Measurements from ENCODE around the gene CAMK4. TPM values are rescaled to one million over a fixed set of nuclear protein-coding genes. Genes with fewer than 3 reads are reported as not detected.
A peak's percentile ranks its signal among the peaks of the same experiment; 100 is the strongest.

The CAMK4 gene
- total RNA-seq, 1 experiment from 2014 or later = 10.2 TPM

GRCh38 chr5:111387361-111387760 lies 163.2 kb downstream of the CAMK4 start:
- no peaks in the 10 kb centered on the region for H3K79me2 ChIP-seq (ENCODE audit: insufficient read depth, low read length)
- no peak overlapping the region for H3K4me2 ChIP-seq (ENCODE audit: low read length)
- intact Hi-C loops (cut with micrococcal nuclease) = no loop called here
- H2AFZ ChIP-seq (ENCODE audit: low read depth, low read length, poor library complexity, severe bottlenecking) = no peak overlapping the region
- no peak overlapping the region for H3K27ac ChIP-seq (ENCODE audit: low read depth, low read length)
- H4K20me1 ChIP-seq (ENCODE audit: insufficient read depth) = no peaks in the 10 kb centered on the region
- ATAC-seq = no peak
- RAD21 ChIA-PET (ENCODE audit: low non-redundant PET in 1 of 2, low total read pairs in 2 of 2, uncharacterized antibody in 2 of 2, unreplicated experiment in 2 of 2) = no interaction called here
- H3K36me3 ChIP-seq (ENCODE audit: control insufficient read depth in 1 of 2, insufficient read depth in 2 of 2, low read length in 2 of 2) = no peaks in the 10 kb centered on the region
- no peaks in the 10 kb centered on the region for H3K9me2 ChIP-seq (ENCODE audit: insufficient read depth)
- POLR2A ChIA-PET = no interaction called here
- H3K9ac ChIP-seq (ENCODE audit: low read length) = no peak overlapping the region
- no peaks in the 10 kb centered on the region for H3K9me3 ChIP-seq (ENCODE audit: control insufficient read depth in 1 of 2, insufficient read depth in 1 of 2, low read depth in 1 of 2, low read length in 2 of 2)
- peaks cover 3 to 25% of the 10 kb centered on the region in 2 experiments; a peak in 3 of 4 replicates for H3K4me1 ChIP-seq (ENCODE audit: control insufficient read depth in 1 of 2, insufficient read depth in 2 of 2, low read length in 2 of 2)
- DNase-seq (ENCODE audit: low read depth, low spot score) = no peak
- TF ChIP-seq POLR2A (IDR thresholded peaks at IDR 0.05; ENCODE audit: borderline replicate concordance, extremely low read depth, insufficient read depth, insufficient read length) = no peak
- no peak for TF ChIP-seq ZFX (IDR thresholded peaks at IDR 0.05)
- no peak for TF ChIP-seq FOSL1 (IDR thresholded peaks at IDR 0.05; ENCODE audit: low read depth)
- no peak for TF ChIP-seq SIN3A (IDR thresholded peaks at IDR 0.05; ENCODE audit: low read depth)
- no peak for TF ChIP-seq EZH2 (IDR thresholded peaks at IDR 0.05)
- TF ChIP-seq, protein P1, sequence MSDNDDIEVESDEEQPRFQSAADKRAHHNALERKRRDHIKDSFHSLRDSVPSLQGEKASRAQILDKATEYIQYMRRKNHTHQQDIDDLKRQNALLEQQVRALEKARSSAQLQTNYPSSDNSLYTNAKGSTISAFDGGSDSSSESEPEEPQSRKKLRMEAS (IDR thresholded peaks at IDR 0.05) = no peak
- no peak for TF ChIP-seq SP1 (IDR thresholded peaks at IDR 0.05; ENCODE audit: low read depth)
- TF ChIP-seq POLR2AphosphoS5 (IDR thresholded peaks at IDR 0.05; ENCODE audit: low read depth, low read length) = no peak
- no peak for TF ChIP-seq CBX3 (IDR thresholded peaks at IDR 0.05; ENCODE audit: low read depth)
- no peak overlapping the region for H3K4me3 ChIP-seq (replicated peaks in 1 of 2; ENCODE audit: low read depth in 1 of 2, low read length in 2 of 2)
- no peaks in the 10 kb centered on the region for H3K27me3 ChIP-seq (ENCODE audit: insufficient read depth, low read length)
- CTCF ChIA-PET = no interaction called here
- no TSS peak for BruUV-seq (replicated peaks)

GRCh38 chr5:111389390-111390082 lies 165.4 kb downstream of the CAMK4 start:
- Histone ChIP-seq H3K79me2 (ENCODE audit: insufficient read depth, low read length) (no peaks in the 10 kb centered on the region), H3K4me1 (ENCODE audit: control insufficient read depth in 1 of 2, insufficient read depth in 2 of 2, low read length in 2 of 2) (peaks cover 0 to 9% of the 10 kb centered on the region in 2 experiments; a peak in 3 of 4 replicates), H4K20me1 (ENCODE audit: insufficient read depth) (no peaks in the 10 kb centered on the region), H3K9ac (ENCODE audit: low read length) (no peak overlapping the region), H3K4me3 (replicated peaks in 1 of 2; ENCODE audit: low read depth in 1 of 2, low read length in 2 of 2) (no peak overlapping the region), H3K36me3 (ENCODE audit: control insufficient read depth in 1 of 2, insufficient read depth in 2 of 2, low read length in 2 of 2) (no peaks in the 10 kb centered on the region), H3K9me2 (ENCODE audit: insufficient read depth) (no peaks in the 10 kb centered on the region), H3K27me3 (ENCODE audit: insufficient read depth, low read length) (no peaks in the 10 kb centered on the region), H3K9me3 (ENCODE audit: control insufficient read depth in 1 of 2, insufficient read depth in 1 of 2, low read depth in 1 of 2, low read length in 2 of 2) (no peaks in the 10 kb centered on the region), H2AFZ (ENCODE audit: low read depth, low read length, poor library complexity, severe bottlenecking) (no peak overlapping the region), H3K27ac (ENCODE audit: low read depth, low read length) (no peak overlapping the region), H3K4me2 (ENCODE audit: low read length) (peak overlapping the region; percentile 12)
- BruUV-seq (replicated peaks) = no TSS peak
- intact Hi-C loops (cut with micrococcal nuclease) = no loop called here
- DNase-seq (ENCODE audit: low read depth, low spot score) (peak; percentile 31), ATAC-seq (peak; percentile 74)
- ChIA-PET RAD21 (ENCODE audit: low non-redundant PET in 1 of 2, low total read pairs in 2 of 2, uncharacterized antibody in 2 of 2, unreplicated experiment in 2 of 2) (no interaction called here), CTCF (no interaction called here), POLR2A (no interaction called here)
- TF ChIP-seq CEBPB (IDR thresholded peaks at IDR 0.05; ENCODE audit: low read depth) = no peak
- peak; percentile 17; the same call in 1 of the 2 replicates for TF ChIP-seq SP1 (IDR thresholded peaks at IDR 0.05; ENCODE audit: low read depth)

Data from HCT116 (cell line).